SK-N-SH treated with all-trans-retinoic acid at 6 μM for 48 hours (cell line): Measurements from ENCODE around the gene PDSS1.

Source experiments
- ATAC-seq: fragments of 200-7000 bp; cut with Tn5 transposase; 3 replicates; pipeline ENCODE4 v1.9.1; 2020; ENCODE audit warnings: mild to moderate bottlenecking, moderate library complexity
- ARNTL ChIP-seq: fragments of 450-650 bp; formaldehyde crosslinking; IDR thresholded peaks from 2 replicates; pipeline ENCODE4 v1.5.0; 2020; ENCODE audit warnings: low read depth, mild to moderate bottlenecking, moderate library complexity, borderline replicate concordance
- BACH2 ChIP-seq: fragments of 250-450 bp; sonication (Bioruptor Pico); IDR thresholded peaks from 2 replicates; pipeline ENCODE4 v1.9.0; 2021; ENCODE audit warnings: mild to moderate bottlenecking, borderline replicate concordance
- CSDC2 ChIP-seq: fragments of 250-450 bp; sonication (Bioruptor Pico); IDR thresholded peaks from 2 replicates; pipeline ENCODE4 v1.5.0; 2020; ENCODE audit warnings: mild to moderate bottlenecking, moderate library complexity
- GLIS3 ChIP-seq: fragments of 250-450 bp; sonication (Bioruptor Pico); IDR thresholded peaks from 2 replicates; pipeline ENCODE4 v1.5.0; 2020; ENCODE audit warnings: mild to moderate bottlenecking, moderate library complexity
- ISL1 ChIP-seq: fragments of 250-450 bp; sonication (Bioruptor Pico); IDR thresholded peaks from 2 replicates; pipeline ENCODE4 v2.1.2; 2022; ENCODE audit warnings: mild to moderate bottlenecking, moderate library complexity
- OSR1 ChIP-seq: fragments of 250-450 bp; sonication (Bioruptor Pico); IDR thresholded peaks from 2 replicates; pipeline ENCODE4 v1.8.0; 2022; ENCODE audit warnings: moderate library complexity, mild to moderate bottlenecking, inconsistent platforms
- POU6F1 ChIP-seq: fragments of 250-450 bp; sonication (Bioruptor Pico); IDR thresholded peaks from 2 replicates; pipeline ENCODE4 v1.8.0; 2021; ENCODE audit warnings: low read depth, mild to moderate bottlenecking, moderate library complexity, borderline replicate concordance
- PPARA ChIP-seq: fragments of 250-450 bp; sonication (Bioruptor Pico); IDR thresholded peaks from 2 replicates; pipeline ENCODE4 v1.5.0; 2020; ENCODE audit warnings: mild to moderate bottlenecking, borderline replicate concordance
- RARB ChIP-seq: fragments of 250-450 bp; sonication (Bioruptor Pico); IDR thresholded peaks from 2 replicates; pipeline ENCODE4 v1.8.0; 2021; ENCODE audit warnings: mild to moderate bottlenecking, moderate library complexity
- SNAI2 ChIP-seq: fragments of 250-450 bp; sonication (Bioruptor Pico); IDR thresholded peaks from 2 replicates; pipeline ENCODE4 v1.5.0; 2020; ENCODE audit warnings: mild to moderate bottlenecking, moderate library complexity
- TCF4 ChIP-seq: fragments of 250-450 bp; sonication (Bioruptor Pico); IDR thresholded peaks from 2 replicates; pipeline ENCODE4 v1.8.0; 2021; ENCODE audit warnings: mild to moderate bottlenecking, moderate library complexity, borderline replicate concordance
- TOX ChIP-seq: fragments of 250-450 bp; sonication (Bioruptor Pico); IDR thresholded peaks from 2 replicates; pipeline ENCODE4 v1.8.0; 2021; ENCODE audit warnings: mild to moderate bottlenecking, moderate library complexity, borderline replicate concordance
- ZC3H10 ChIP-seq: fragments of 250-450 bp; sonication (Bioruptor Pico); IDR thresholded peaks from 2 replicates; pipeline ENCODE4 v1.5.1; 2021; ENCODE audit warnings: mild to moderate bottlenecking, moderate library complexity
- ZFP3 ChIP-seq: fragments of 250-450 bp; sonication (Bioruptor Pico); IDR thresholded peaks from 2 replicates; pipeline ENCODE4 v1.5.0; 2020; ENCODE audit warnings: mild to moderate bottlenecking, moderate library complexity
- ZFP30 ChIP-seq: fragments of 450-650 bp; formaldehyde crosslinking; IDR thresholded peaks from 2 replicates; pipeline ENCODE4 v1.5.0; 2022; ENCODE audit warnings: mild to moderate bottlenecking, moderate library complexity
- ZNF565 ChIP-seq: fragments of 450-650 bp; formaldehyde crosslinking; conservative IDR thresholded peaks from 2 replicates; pipeline ENCODE4 v1.5.0; 2020; ENCODE audit warnings: low read depth, mild to moderate bottlenecking, moderate library complexity
- ZNF70 ChIP-seq: fragments of 450-650 bp; formaldehyde crosslinking; IDR thresholded peaks from 2 replicates; pipeline ENCODE4 v1.5.0; 2020; ENCODE audit warnings: mild to moderate bottlenecking, moderate library complexity
- ZNF8 ChIP-seq: fragments of 450-650 bp; formaldehyde crosslinking; IDR thresholded peaks from 2 replicates; pipeline ENCODE4 v1.5.0; 2020; ENCODE audit warnings: mild to moderate bottlenecking, moderate library complexity
- TF ChIP-seq, protein P1 (sequence below): fragments of 250-450 bp; sonication (Bioruptor Pico); IDR thresholded peaks from 2 replicates; pipeline ENCODE4 v1.5.1; 2021; ENCODE audit warnings: mild to moderate bottlenecking, moderate library complexity
- TF ChIP-seq, protein P2 (sequence below): fragments of 250-450 bp; sonication (Bioruptor Pico); IDR thresholded peaks from 2 replicates; pipeline ENCODE4 v1.5.0; 2020; ENCODE audit warnings: mild to moderate bottlenecking, moderate library complexity
- TF ChIP-seq, protein P3 (sequence below): fragments of 250-450 bp; sonication (Bioruptor Pico); IDR thresholded peaks from 2 replicates; pipeline ENCODE4 v1.5.1; 2020; ENCODE audit warnings: low read depth, mild to moderate bottlenecking, moderate library complexity

Gene PDSS1

GRCh38 chr10:26738301-26738911, 40.9 kb downstream of the PDSS1 start:
- TF ChIP-seq ZC3H10 (CRISPR knock-in tag) = no peak
- TF ChIP-seq, protein P1, sequence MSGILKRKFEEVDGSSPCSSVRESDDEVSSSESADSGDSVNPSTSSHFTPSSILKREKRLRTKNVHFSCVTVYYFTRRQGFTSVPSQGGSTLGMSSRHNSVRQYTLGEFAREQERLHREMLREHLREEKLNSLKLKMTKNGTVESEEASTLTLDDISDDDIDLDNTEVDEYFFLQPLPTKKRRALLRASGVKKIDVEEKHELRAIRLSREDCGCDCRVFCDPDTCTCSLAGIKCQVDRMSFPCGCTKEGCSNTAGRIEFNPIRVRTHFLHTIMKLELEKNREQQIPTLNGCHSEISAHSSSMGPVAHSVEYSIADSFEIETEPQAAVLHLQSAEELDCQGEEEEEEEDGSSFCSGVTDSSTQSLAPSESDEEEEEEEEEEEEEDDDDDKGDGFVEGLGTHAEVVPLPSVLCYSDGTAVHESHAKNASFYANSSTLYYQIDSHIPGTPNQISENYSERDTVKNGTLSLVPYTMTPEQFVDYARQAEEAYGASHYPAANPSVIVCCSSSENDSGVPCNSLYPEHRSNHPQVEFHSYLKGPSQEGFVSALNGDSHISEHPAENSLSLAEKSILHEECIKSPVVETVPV (CRISPR knock-in tag) = no peak
- TF ChIP-seq ZFP30 (CRISPR knock-in tag) = no peak
- no peak for TF ChIP-seq ZNF8 (CRISPR knock-in tag)
- TF ChIP-seq BACH2 = no peak
- no peak for TF ChIP-seq OSR1 (CRISPR knock-in tag)
- no peak for TF ChIP-seq PPARA
- TF ChIP-seq, protein P2, sequence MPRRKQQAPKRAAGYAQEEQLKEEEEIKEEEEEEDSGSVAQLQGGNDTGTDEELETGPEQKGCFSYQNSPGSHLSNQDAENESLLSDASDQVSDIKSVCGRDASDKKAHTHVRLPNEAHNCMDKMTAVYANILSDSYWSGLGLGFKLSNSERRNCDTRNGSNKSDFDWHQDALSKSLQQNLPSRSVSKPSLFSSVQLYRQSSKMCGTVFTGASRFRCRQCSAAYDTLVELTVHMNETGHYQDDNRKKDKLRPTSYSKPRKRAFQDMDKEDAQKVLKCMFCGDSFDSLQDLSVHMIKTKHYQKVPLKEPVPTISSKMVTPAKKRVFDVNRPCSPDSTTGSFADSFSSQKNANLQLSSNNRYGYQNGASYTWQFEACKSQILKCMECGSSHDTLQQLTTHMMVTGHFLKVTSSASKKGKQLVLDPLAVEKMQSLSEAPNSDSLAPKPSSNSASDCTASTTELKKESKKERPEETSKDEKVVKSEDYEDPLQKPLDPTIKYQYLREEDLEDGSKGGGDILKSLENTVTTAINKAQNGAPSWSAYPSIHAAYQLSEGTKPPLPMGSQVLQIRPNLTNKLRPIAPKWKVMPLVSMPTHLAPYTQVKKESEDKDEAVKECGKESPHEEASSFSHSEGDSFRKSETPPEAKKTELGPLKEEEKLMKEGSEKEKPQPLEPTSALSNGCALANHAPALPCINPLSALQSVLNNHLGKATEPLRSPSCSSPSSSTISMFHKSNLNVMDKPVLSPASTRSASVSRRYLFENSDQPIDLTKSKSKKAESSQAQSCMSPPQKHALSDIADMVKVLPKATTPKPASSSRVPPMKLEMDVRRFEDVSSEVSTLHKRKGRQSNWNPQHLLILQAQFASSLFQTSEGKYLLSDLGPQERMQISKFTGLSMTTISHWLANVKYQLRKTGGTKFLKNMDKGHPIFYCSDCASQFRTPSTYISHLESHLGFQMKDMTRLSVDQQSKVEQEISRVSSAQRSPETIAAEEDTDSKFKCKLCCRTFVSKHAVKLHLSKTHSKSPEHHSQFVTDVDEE = no peak
- no peak for TF ChIP-seq RARB (CRISPR knock-in tag)
- TF ChIP-seq, protein P3, sequence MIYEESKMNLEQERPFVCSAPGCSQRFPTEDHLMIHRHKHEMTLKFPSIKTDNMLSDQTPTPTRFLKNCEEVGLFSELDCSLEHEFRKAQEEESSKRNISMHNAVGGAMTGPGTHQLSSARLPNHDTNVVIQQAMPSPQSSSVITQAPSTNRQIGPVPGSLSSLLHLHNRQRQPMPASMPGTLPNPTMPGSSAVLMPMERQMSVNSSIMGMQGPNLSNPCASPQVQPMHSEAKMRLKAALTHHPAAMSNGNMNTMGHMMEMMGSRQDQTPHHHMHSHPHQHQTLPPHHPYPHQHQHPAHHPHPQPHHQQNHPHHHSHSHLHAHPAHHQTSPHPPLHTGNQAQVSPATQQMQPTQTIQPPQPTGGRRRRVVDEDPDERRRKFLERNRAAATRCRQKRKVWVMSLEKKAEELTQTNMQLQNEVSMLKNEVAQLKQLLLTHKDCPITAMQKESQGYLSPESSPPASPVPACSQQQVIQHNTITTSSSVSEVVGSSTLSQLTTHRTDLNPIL (CRISPR knock-in tag) = no peak
- TF ChIP-seq ZNF70 = no peak
- no peak for TF ChIP-seq ARNTL (CRISPR knock-in tag)
- no peak for TF ChIP-seq GLIS3
- TF ChIP-seq ZNF565 (CRISPR knock-in tag) = no peak
- no peak for TF ChIP-seq ISL1 (CRISPR knock-in tag)
- no peak for TF ChIP-seq TCF4 (CRISPR knock-in tag)
- no peak for TF ChIP-seq CSDC2
- TF ChIP-seq SNAI2 (CRISPR knock-in tag) = no peak
- TF ChIP-seq, all 23 proteins: peak for 0
- ATAC-seq = no peak

DNA sequence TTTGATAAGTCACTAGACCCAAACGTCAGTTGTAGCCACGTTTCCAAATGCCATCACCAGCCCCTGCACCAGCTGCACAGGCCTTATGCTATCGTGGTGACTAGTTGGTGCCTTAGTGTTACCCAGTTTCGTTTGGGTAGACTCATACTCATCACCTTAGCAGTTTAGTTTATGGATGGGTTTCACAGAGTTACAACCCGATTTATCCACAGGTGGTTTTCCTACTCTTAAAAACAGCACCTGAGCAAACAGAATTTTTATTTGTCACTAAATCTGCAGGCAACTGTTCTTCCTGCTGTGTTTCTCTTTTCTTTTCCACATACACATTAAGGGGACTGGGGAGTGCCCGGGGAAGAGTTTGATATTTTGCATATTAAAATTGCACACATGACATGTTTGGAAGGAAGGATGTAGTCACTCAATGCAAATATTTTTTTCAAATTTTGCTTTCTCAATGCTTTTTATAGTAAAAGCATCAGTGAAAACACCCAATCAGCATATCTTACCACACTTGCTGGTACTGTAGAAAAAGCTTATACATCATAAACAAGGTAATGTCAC, 41.6 kb downstream of the PDSS1 start:
- no peak for ATAC-seq

GRCh38 chr10:26741368-26741767, 43.9 kb downstream of the PDSS1 start:
- TF ChIP-seq ZNF8 (CRISPR knock-in tag) (no peak), POU6F1 (CRISPR knock-in tag) (no peak), ZC3H10 (CRISPR knock-in tag) (no peak), ISL1 (CRISPR knock-in tag) (no peak), PPARA (no peak), ARNTL (CRISPR knock-in tag) (no peak), ZNF70 (no peak), BACH2 (no peak), ZFP3 (no peak), RARB (CRISPR knock-in tag) (no peak), TCF4 (CRISPR knock-in tag) (no peak), TOX (no peak)
- TF ChIP-seq, protein P1 (CRISPR knock-in tag) = no peak
- TF ChIP-seq, protein P3 (CRISPR knock-in tag) = no peak
- ATAC-seq = no peak

More for the DNA sequence above, 41.6 kb downstream of the PDSS1 start:
- TF ChIP-seq PPARA (no peak), RARB (CRISPR knock-in tag) (no peak)
- TF ChIP-seq, all 23 proteins: peak for 0
